ENCODE data around the gene IDUA.

Gene IDUA

GRCh38 chr4:1030031-1030430 is 43.2 kb downstream of the IDUA start:
- no peaks in the 10 kb centered on the region for H3K27me3 ChIP-seq (ENCODE audit: low read depth, low read length)
- H3K9ac ChIP-seq (ENCODE audit: low read length): no peak overlapping the region
- no peaks in the 10 kb centered on the region for H4K20me1 ChIP-seq (ENCODE audit: insufficient read depth, low read length)
- no peak overlapping the region for H3K27ac ChIP-seq (ENCODE audit: low read length)
- TF ChIP-seq CTCF (IDR thresholded peaks at IDR 0.05; ENCODE audit: low read depth, low read length): no peak
- no peak for TF ChIP-seq EZH2phosphoT487 (IDR thresholded peaks at IDR 0.05; ENCODE audit: low read depth)
- no peak overlapping the region for H3K4me3 ChIP-seq (ENCODE audit: low read length)
- H3K4me2 ChIP-seq (ENCODE audit: low read length): no peak overlapping the region
- no peaks in the 10 kb centered on the region for H3K36me3 ChIP-seq (replicated peaks; ENCODE audit: low read depth, low read length)
- no peaks in the 10 kb centered on the region for H3K79me2 ChIP-seq (ENCODE audit: low read length)
- H3K4me1 ChIP-seq (ENCODE audit: low read length): peaks cover 13% of the 10 kb centered on the region
- no peak overlapping the region for H2AFZ ChIP-seq (ENCODE audit: low read depth, low read length)
- H3K9me3 ChIP-seq (ENCODE audit: insufficient read depth, low read length): no peaks in the 10 kb centered on the region

- Histone ChIP-seq H3K27ac (ENCODE audit: low read length) (no peak overlapping the region), H3K4me2 (ENCODE audit: low read length) (no peak overlapping the region), H3K36me3 (replicated peaks; ENCODE audit: low read depth, low read length) (no peaks in the 10 kb centered on the region), H4K20me1 (ENCODE audit: insufficient read depth, low read length) (no peaks in the 10 kb centered on the region), H2AFZ (ENCODE audit: low read depth, low read length) (no peak overlapping the region), H3K79me2 (ENCODE audit: low read length) (no peaks in the 10 kb centered on the region), H3K4me1 (ENCODE audit: low read length) (peaks cover 13% of the 10 kb centered on the region), H3K27me3 (ENCODE audit: low read depth, low read length) (no peaks in the 10 kb centered on the region), H3K9me3 (ENCODE audit: insufficient read depth, low read length) (no peaks in the 10 kb centered on the region), H3K9ac (ENCODE audit: low read length) (no peak overlapping the region), H3K4me3 (ENCODE audit: low read length) (no peak overlapping the region)
- no peak for TF ChIP-seq CTCF (IDR thresholded peaks at IDR 0.05; ENCODE audit: low read depth, low read length)
- no peak for TF ChIP-seq EZH2phosphoT487 (IDR thresholded peaks at IDR 0.05; ENCODE audit: low read depth)
These were observed 43.7 kb downstream of the IDUA start for GRCh38 chr4:1030559-1030958.

- Histone ChIP-seq H3K4me1 (ENCODE audit: low read length) (peaks cover 6% of the 10 kb centered on the region), H3K27me3 (ENCODE audit: low read depth, low read length) (no peaks in the 10 kb centered on the region), H4K20me1 (ENCODE audit: insufficient read depth, low read length) (no peaks in the 10 kb centered on the region), H3K4me2 (ENCODE audit: low read length) (no peak overlapping the region), H2AFZ (ENCODE audit: low read depth, low read length) (no peak overlapping the region), H3K9me3 (ENCODE audit: insufficient read depth, low read length) (no peaks in the 10 kb centered on the region), H3K79me2 (ENCODE audit: low read length) (no peaks in the 10 kb centered on the region), H3K9ac (ENCODE audit: low read length) (no peak overlapping the region), H3K36me3 (replicated peaks; ENCODE audit: low read depth, low read length) (no peaks in the 10 kb centered on the region), H3K4me3 (ENCODE audit: low read length) (no peak overlapping the region), H3K27ac (ENCODE audit: low read length) (no peak overlapping the region)
- no peak for TF ChIP-seq CTCF (IDR thresholded peaks at IDR 0.05; ENCODE audit: low read depth, low read length)
- TF ChIP-seq EZH2phosphoT487 (IDR thresholded peaks at IDR 0.05; ENCODE audit: low read depth): no peak
These were observed 44.5 kb downstream of the IDUA start for GRCh38 chr4:1031346-1031745.

GRCh38 chr4:1031956-1032795 is 45.3 kb downstream of the IDUA start:
- no peaks in the 10 kb centered on the region for H4K20me1 ChIP-seq (ENCODE audit: insufficient read depth, low read length)
- no peaks in the 10 kb centered on the region for H3K79me2 ChIP-seq (ENCODE audit: low read length)
- H3K4me2 ChIP-seq (ENCODE audit: low read length): no peak overlapping the region
- peak; percentile 18; the same call in 1 of the 2 replicates for TF ChIP-seq CTCF (IDR thresholded peaks at IDR 0.05; ENCODE audit: low read depth, low read length)
- no peak for TF ChIP-seq EZH2phosphoT487 (IDR thresholded peaks at IDR 0.05; ENCODE audit: low read depth)
- no peak overlapping the region for H3K4me3 ChIP-seq (ENCODE audit: low read length)
- H3K27ac ChIP-seq (ENCODE audit: low read length): no peak overlapping the region
- no peaks in the 10 kb centered on the region for H3K9me3 ChIP-seq (ENCODE audit: insufficient read depth, low read length)
- H3K9ac ChIP-seq (ENCODE audit: low read length): no peak overlapping the region
- no peak overlapping the region for H2AFZ ChIP-seq (ENCODE audit: low read depth, low read length)
- no peaks in the 10 kb centered on the region for H3K4me1 ChIP-seq (ENCODE audit: low read length)
- H3K27me3 ChIP-seq (ENCODE audit: low read depth, low read length): no peaks in the 10 kb centered on the region
- H3K36me3 ChIP-seq (replicated peaks; ENCODE audit: low read depth, low read length): no peaks in the 10 kb centered on the region

Measured in OCI-LY3 (cell line).